Measurements from ENCODE around the gene AP4S1. TPM values are rescaled to one million over a fixed set of nuclear protein-coding genes. Genes with fewer than 3 reads are reported as not detected.
A peak's percentile ranks its signal among the peaks of the same experiment; 100 is the strongest.

The AP4S1 gene
- total and polyA plus RNA-seq, 8 donors, result 0.45 to 15.6 (median 5.0) TPM; not detected in 1

GRCh38 chr14:30994681-30995620, 30.5 kb upstream of the AP4S1 start:
- Histone ChIP-seq H3K36me3 (peaks cover 0 to 17% (median 12%) of the 10 kb centered on the region in 4 donors), H3K4me1 (peaks cover 11 to 50% (median 36%) of the 10 kb centered on the region in 4 donors), H3K27me3 (no peaks in the 10 kb centered on the region), H3K4me3 (no peak overlapping the region), H3K9me3 (peaks cover 0 to 18% (median 8%) of the 10 kb centered on the region in 4 donors), H3K27ac (peak overlapping the region in 1 of 5 donors; percentile 13)
- 2 to 11% (median 6%) methylated on average over 4 of the region's 4 CpGs for WGBS, 5 donors
- intact Hi-C loops (cut with DNase I; ENCODE audit: low total_unique reads), result no loop called here
- no peak for TF ChIP-seq CTCF (IDR thresholded peaks at IDR 0.05)
- no peak for TF ChIP-seq POLR2A (IDR thresholded peaks at IDR 0.05)
- no peak for TF ChIP-seq EP300 (IDR thresholded peaks at IDR 0.05)
- no peak for TF ChIP-seq POLR2AphosphoS5 (IDR thresholded peaks at IDR 0.05)
- no peak for DNase-seq

DNA sequence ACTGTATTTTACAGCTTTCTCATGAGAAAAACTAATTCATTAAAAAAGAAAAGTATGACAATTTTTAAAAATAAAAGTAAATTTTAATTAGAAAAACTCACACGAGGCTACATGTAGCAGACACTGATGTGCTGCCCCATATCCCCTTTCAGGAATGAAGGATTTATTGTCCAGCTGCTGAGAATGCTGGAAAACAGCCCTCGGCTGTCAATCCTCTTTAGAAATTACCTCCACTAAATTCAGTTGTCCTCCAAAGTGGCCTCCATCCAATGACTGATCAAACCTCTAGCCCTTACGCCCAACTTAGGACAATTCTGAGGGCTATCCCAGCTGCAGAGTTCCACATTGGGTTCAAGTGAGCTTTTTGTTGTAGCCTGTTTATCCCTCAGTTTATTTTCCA, 29.8 kb upstream of the AP4S1 start:
- Histone ChIP-seq H3K4me3 (no peak overlapping the region), H3K4me1 (peaks cover 11 to 48% (median 34%) of the 10 kb centered on the region in 4 donors), H3K27ac (peak overlapping the region in 1 of 5 donors; percentile 13), H3K27me3 (no peaks in the 10 kb centered on the region), H3K9me3 (peaks cover 0 to 18% (median 8%) of the 10 kb centered on the region in 4 donors), H3K36me3 (peaks cover 0 to 17% (median 12%) of the 10 kb centered on the region in 4 donors)
- intact Hi-C loops (cut with DNase I; ENCODE audit: low total_unique reads), result no loop called here
- DNase-seq, result no peak
- TF ChIP-seq EP300 (IDR thresholded peaks at IDR 0.05) (no peak), POLR2A (IDR thresholded peaks at IDR 0.05) (no peak), POLR2AphosphoS5 (IDR thresholded peaks at IDR 0.05) (no peak), CTCF (IDR thresholded peaks at IDR 0.05) (no peak)
- 61 to 81% (median 76%) methylated on average over 3 of the region's 3 CpGs for WGBS, 5 donors

- Histone ChIP-seq H3K27ac (no peak overlapping the region), H3K9me3 (peaks cover 0 to 18% (median 8%) of the 10 kb centered on the region in 4 donors), H3K4me1 (peaks cover 11 to 44% (median 25%) of the 10 kb centered on the region in 4 donors), H3K27me3 (no peaks in the 10 kb centered on the region), H3K4me3 (no peak overlapping the region), H3K36me3 (peaks cover 0 to 17% (median 12%) of the 10 kb centered on the region in 4 donors)
- intact Hi-C loops (cut with DNase I; ENCODE audit: low total_unique reads), result no loop called here
- no peak for DNase-seq
- no peak for TF ChIP-seq POLR2AphosphoS5 (IDR thresholded peaks at IDR 0.05)
- no peak for TF ChIP-seq POLR2A (IDR thresholded peaks at IDR 0.05)
- 84 to 91% (median 91%) methylated on average over 4 of the region's 4 CpGs for WGBS, 5 donors
Measured at GRCh38 chr14:30996892-30997659, 28.4 kb upstream of the AP4S1 start.

GRCh38 chr14:30998100-30998706, 27.2 kb upstream of the AP4S1 start:
- intact Hi-C loops (cut with DNase I; ENCODE audit: low total_unique reads), result no loop called here
- 98 to 100% (median 100%) methylated on average over 1 of the region's 1 CpG for WGBS, 5 donors
- Histone ChIP-seq H3K4me1 (peaks cover 11 to 35% (median 24%) of the 10 kb centered on the region in 4 donors), H3K9me3 (peaks cover 0 to 18% (median 8%) of the 10 kb centered on the region in 4 donors), H3K36me3 (peaks cover 0 to 25% (median 17%) of the 10 kb centered on the region in 4 donors), H3K4me3 (no peak overlapping the region), H3K27me3 (no peaks in the 10 kb centered on the region), H3K27ac (no peak overlapping the region)
- TF ChIP-seq POLR2A (IDR thresholded peaks at IDR 0.05) (no peak), CTCF (IDR thresholded peaks at IDR 0.05) (no peak), POLR2AphosphoS5 (IDR thresholded peaks at IDR 0.05) (no peak), EP300 (IDR thresholded peaks at IDR 0.05) (no peak)
- no peak for DNase-seq

Measured in stomach (tissue), 9 donors.